Spleen (tissue), 11 donors: Measurements from ENCODE around the gene GMDS. TPM values are rescaled to one million over a fixed set of nuclear protein-coding genes. Genes with fewer than 3 reads are reported as not detected.

ENCODE experiments used
- DNase-seq: peaks from one replicate; pipeline ENCODE4 v3.0.0-alpha.2; 2020
- H3K27ac ChIP-seq, 8 donors: fragments of 200-600 bp; sonication (generic) in 7 of 8; 1 replicate in 4 of 8; 2 replicates in 4 of 8; pipeline versions ENCODE4 v1.5.0 to v1.8.0; 2016 to 2021; ENCODE audit warnings: inconsistent platforms in 4 of 8, mild to moderate bottlenecking in 4 of 8, moderate library complexity in 1 of 8
- H3K27me3 ChIP-seq, 7 donors: fragments of 200-600 bp; sonication (generic) in 6 of 7; replicated peaks in 1 of 7; 1 replicate in 4 of 7; 2 replicates in 3 of 7; pipeline versions ENCODE4 v1.5.0 to v1.8.0; 2016 to 2021; ENCODE audit warnings: inconsistent platforms in 3 of 7, mild to moderate bottlenecking in 1 of 7
- H3K36me3 ChIP-seq, 6 donors: fragments of 200-600 bp; sonication (generic) in 5 of 6; 1 replicate in 4 of 6; 2 replicates in 2 of 6; pipeline versions ENCODE4 v1.5.0 to v1.8.0; 2016 to 2021; ENCODE audit warnings: inconsistent platforms in 2 of 6
- H3K4me1 ChIP-seq, 6 donors: fragments of 200-600 bp; sonication (generic) in 5 of 6; 1 replicate in 3 of 6; 2 replicates in 3 of 6; pipeline versions ENCODE4 v1.5.0 to v1.8.0; 2016 to 2021; ENCODE audit warnings: inconsistent platforms in 3 of 6
- H3K4me3 ChIP-seq, 8 donors: fragments of 200-600 bp; sonication (generic) in 7 of 8; 1 replicate in 4 of 8; 2 replicates in 4 of 8; pipeline versions ENCODE4 v1.5.0 to v1.8.0; 2016 to 2021; ENCODE audit warnings: inconsistent platforms in 4 of 8, mild to moderate bottlenecking in 4 of 8, moderate library complexity in 2 of 8
- H3K9me3 ChIP-seq, 8 donors: fragments of 200-600 bp; sonication (generic) in 7 of 8; 1 replicate in 4 of 8; 2 replicates in 4 of 8; pipeline versions ENCODE4 v1.5.0 to v1.8.0; 2016 to 2021; ENCODE audit warnings: inconsistent platforms in 4 of 8
- POLR2A ChIP-seq, 3 donors: fragments of 450-650 bp; IDR thresholded peaks; one replicate each; pipeline ENCODE4 v1.5.1; 2017; ENCODE audit warnings: antibody characterized with exemption in 3 of 3, mild to moderate bottlenecking in 1 of 3
- POLR2AphosphoS5 ChIP-seq, 3 donors: sonication (generic); formaldehyde crosslinking; IDR thresholded peaks; one replicate each; pipeline ENCODE4 v1.5.1; 2017; ENCODE audit warnings: antibody characterized with exemption in 3 of 3
- WGBS, 5 donors: extraction: QIAGEN DNeasy Blood & Tissue Kit in 3 of 5; methylation state at CpG; one replicate each; pipeline versions ENCODE4 v1.1.5 to v1.1.7; 2013 to 2018; 5-methylcytosine and 5-hydroxymethylcytosine counted together
- intact Hi-C: fragments of 100-400 bp; cut with DNase I; formaldehyde crosslinking; loops from one replicate; pipeline ENCODE4 v1.15.0; 2023; ENCODE audit warnings: low total_unique reads
- polyA plus RNA-seq, 3 donors: library from polyadenylated mRNA; stranded (reverse); fragments of 200-250 nt; gene quantifications; one replicate each; pipeline ENCODE4 v1.2.1, GENCODE V29; 2013
- total RNA-seq, 7 donors: library from RNA; depleted of rRNA in 3 of 7; stranded (reverse); fragments of >200 nt in 3 of 7; fragmentation: NEBNext Ultra II Directional in 4 of 7; extraction: Animal tissue kit (Norgen Biotek cat#: 25700) in 4 of 7; gene quantifications; one replicate each; pipeline versions ENCODE4 v1.1.0 to v1.2.1, GENCODE V29; 2016 to 2021
- TF ChIP-seq, protein P1 (sequence below), 11 experiments: fragments of 200-600 bp in 7 of 11; fragments of 450-650 bp in 4 of 11; sonication (generic) in 4 of 11; IDR thresholded peaks in 8 of 11; conservative IDR thresholded peaks in 3 of 11; 1 replicate in 7 of 11; 2 replicates in 4 of 11; pipeline versions ENCODE4 v1.4.0 to v1.8.0; 2016 to 2021; ENCODE audit warnings: antibody characterized with exemption in 11 of 11, inconsistent platforms in 4 of 11, mild to moderate bottlenecking in 1 of 11
- donor health status: healthy with polysubstance abuse.
- donor health status: DM: no; HTN: no; CAD: no; lungs with moderate emphysema.
- donor health status: DM: no; HTN: no; CAD: no.
- donor health status: Bipolar disorder and iron deficiency.
- donor health status: healthy.
- donor health status: DM: no; HTN: no; CAD: no.
- donor health status: DM: yes; HTN: yes; CAD: no.

GMDS gene
- total and polyA plus RNA-seq, 10 donors = 9.1 to 30.8 (median 17.7) TPM

GRCh38 chr6:1619673-1620503, 625.5 kb downstream of the GMDS start:
- WGBS, 5 donors = 2 to 7% (median 5%) methylated on average over 46 to 83 of the region's 83 CpGs
- peaks cover 0 to 6% (median 0%) of the 10 kb centered on the region in 8 donors for H3K9me3 ChIP-seq
- TF ChIP-seq, protein P1, sequence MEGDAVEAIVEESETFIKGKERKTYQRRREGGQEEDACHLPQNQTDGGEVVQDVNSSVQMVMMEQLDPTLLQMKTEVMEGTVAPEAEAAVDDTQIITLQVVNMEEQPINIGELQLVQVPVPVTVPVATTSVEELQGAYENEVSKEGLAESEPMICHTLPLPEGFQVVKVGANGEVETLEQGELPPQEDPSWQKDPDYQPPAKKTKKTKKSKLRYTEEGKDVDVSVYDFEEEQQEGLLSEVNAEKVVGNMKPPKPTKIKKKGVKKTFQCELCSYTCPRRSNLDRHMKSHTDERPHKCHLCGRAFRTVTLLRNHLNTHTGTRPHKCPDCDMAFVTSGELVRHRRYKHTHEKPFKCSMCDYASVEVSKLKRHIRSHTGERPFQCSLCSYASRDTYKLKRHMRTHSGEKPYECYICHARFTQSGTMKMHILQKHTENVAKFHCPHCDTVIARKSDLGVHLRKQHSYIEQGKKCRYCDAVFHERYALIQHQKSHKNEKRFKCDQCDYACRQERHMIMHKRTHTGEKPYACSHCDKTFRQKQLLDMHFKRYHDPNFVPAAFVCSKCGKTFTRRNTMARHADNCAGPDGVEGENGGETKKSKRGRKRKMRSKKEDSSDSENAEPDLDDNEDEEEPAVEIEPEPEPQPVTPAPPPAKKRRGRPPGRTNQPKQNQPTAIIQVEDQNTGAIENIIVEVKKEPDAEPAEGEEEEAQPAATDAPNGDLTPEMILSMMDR (IDR thresholded peaks at IDR 0.05 in 8 of 11, conservative IDR thresholded peaks at IDR 0.05 in 3 of 11) = no peak
- peak in 1 of 3 donors; percentile 47 for TF ChIP-seq POLR2AphosphoS5 (IDR thresholded peaks at IDR 0.05)
- intact Hi-C loops = no loop called here
- no peak overlapping the region for H3K27ac ChIP-seq
- H3K4me1 ChIP-seq = peaks cover 11 to 36% (median 26%) of the 10 kb centered on the region in 6 donors
- H3K27me3 ChIP-seq = peaks cover 5 to 99% (median 87%) of the 10 kb centered on the region in 7 donors
- peaks cover 0 to 20% (median 0%) of the 10 kb centered on the region in 6 donors for H3K36me3 ChIP-seq
- peak overlapping the region in 7 of 8 donors; percentile 11 to 57 (median 25) for H3K4me3 ChIP-seq
- DNase-seq = peak; percentile 82

- TF ChIP-seq POLR2AphosphoS5 (IDR thresholded peaks at IDR 0.05) (no peak), POLR2A (IDR thresholded peaks at IDR 0.05) (no peak)
- TF ChIP-seq, protein P1 (IDR thresholded peaks at IDR 0.05 in 8 of 11, conservative IDR thresholded peaks at IDR 0.05 in 3 of 11) = no peak
- intact Hi-C loops = no loop called here
- Histone ChIP-seq H3K4me1 (peaks cover 9 to 36% (median 26%) of the 10 kb centered on the region in 6 donors), H3K36me3 (peaks cover 0 to 20% (median 0%) of the 10 kb centered on the region in 6 donors), H3K27ac (no peak overlapping the region), H3K27me3 (peaks cover 7 to 99% (median 87%) of the 10 kb centered on the region in 7 donors), H3K9me3 (peaks cover 0 to 13% (median 0%) of the 10 kb centered on the region in 8 donors), H3K4me3 (peak overlapping the region in 4 of 8 donors; percentile 22 to 57 (median 26))
- DNase-seq = no peak
- 18 to 37% (median 34%) methylated on average over 23 to 40 of the region's 40 CpGs for WGBS, 5 donors
Measured at GRCh38 chr6:1619098-1619672, 626.2 kb downstream of the GMDS start.

DNA sequence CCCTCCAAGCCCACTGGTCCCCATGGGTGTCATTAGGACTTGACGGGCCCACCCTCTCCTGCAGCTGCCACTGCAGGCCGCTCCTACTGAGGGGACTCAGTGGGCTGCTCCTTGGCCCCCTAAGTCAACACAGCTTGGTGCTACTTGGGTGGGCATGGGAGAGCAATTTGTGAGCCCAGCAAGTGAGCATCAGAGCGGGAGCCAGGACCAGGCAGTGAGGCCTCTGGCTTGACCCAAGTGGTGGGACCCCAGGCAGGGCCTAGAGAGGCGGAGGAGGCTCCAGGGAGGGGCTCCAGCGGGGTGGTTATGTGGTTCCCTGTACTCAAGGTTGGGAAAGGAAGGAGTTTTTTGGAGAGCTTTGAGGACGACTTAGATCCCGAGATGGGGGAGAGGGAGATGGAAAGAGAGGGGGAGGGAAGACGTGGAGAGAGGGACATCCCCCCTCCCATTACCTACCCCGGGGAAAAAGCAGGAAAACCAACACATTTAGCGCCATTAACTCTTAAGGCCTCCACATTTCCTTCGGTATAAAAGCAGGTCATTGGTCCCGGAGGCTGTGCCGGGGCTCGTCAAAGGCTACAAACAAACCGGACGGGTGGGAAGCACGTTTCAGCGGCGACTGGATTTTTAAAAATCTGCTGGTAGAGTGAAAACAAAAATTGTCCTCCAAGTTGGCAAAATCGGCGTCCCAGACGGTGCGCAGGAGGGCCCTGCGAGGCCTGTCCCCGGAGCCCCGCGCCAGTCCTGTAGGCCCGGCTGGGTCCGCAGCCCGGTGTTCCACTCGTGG, 626.9 kb downstream of the GMDS start:
- Histone ChIP-seq H3K9me3 (peaks cover 0 to 18% (median 0%) of the 10 kb centered on the region in 8 donors), H3K4me3 (no peak overlapping the region), H3K36me3 (peaks cover 0 to 15% (median 0%) of the 10 kb centered on the region in 6 donors), H3K27ac (no peak overlapping the region), H3K4me1 (peaks cover 14 to 39% (median 30%) of the 10 kb centered on the region in 6 donors), H3K27me3 (peaks cover 9 to 99% (median 87%) of the 10 kb centered on the region in 7 donors)
- DNase-seq = peak; percentile 63
- intact Hi-C loops = no loop called here
- 65 to 71% (median 70%) methylated on average over 30 to 31 of the region's 31 CpGs for WGBS, 5 donors
- TF ChIP-seq POLR2A (IDR thresholded peaks at IDR 0.05) (no peak), POLR2AphosphoS5 (IDR thresholded peaks at IDR 0.05) (no peak)
- TF ChIP-seq, protein P1 (IDR thresholded peaks at IDR 0.05 in 8 of 11, conservative IDR thresholded peaks at IDR 0.05 in 3 of 11) = no peak
